Kidney (tissue), 14 donors: ENCODE measurements around the gene CMPK1. TPM values are rescaled to one million over a fixed set of nuclear protein-coding genes. Genes with fewer than 3 reads are reported as not detected.

Experiments used
- DNase-seq, 5 donors: peaks; one replicate each; pipeline ENCODE4 v3.0.0-alpha.2; 2013 to 2020
- FAIRE-seq: peaks from 2 replicates; lab custom pipeline; 2012; peaks lifted over from hg19 to GRCh38; lab: Jason Lieb, UNC
- H3K27ac ChIP-seq, 2 donors: one replicate each; pipeline ENCODE4 v1.7.0; 2013; ENCODE audit warnings: low read depth in 2 of 2, low read length in 2 of 2, inconsistent platforms in 1 of 2
- H3K27me3 ChIP-seq: one replicate; pipeline ENCODE4 v1.7.1; 2013; ENCODE audit warnings: low read length, inconsistent platforms; ENCODE audit not compliant: control insufficient read depth, insufficient read depth
- H3K36me3 ChIP-seq, 3 donors: one replicate each; pipeline versions ENCODE4 v1.7.0 to v1.7.1; 2013; ENCODE audit warnings: low read length in 3 of 3, control low read depth in 1 of 3, inconsistent platforms in 1 of 3; ENCODE audit not compliant: insufficient read depth in 3 of 3, control insufficient read depth in 2 of 3
- H3K4me1 ChIP-seq, 3 donors: one replicate each; pipeline versions ENCODE4 v1.7.0 to v1.7.1; 2013; ENCODE audit warnings: low read length in 3 of 3, inconsistent platforms in 1 of 3, low read depth in 1 of 3; ENCODE audit not compliant: control insufficient read depth in 2 of 3, insufficient read depth in 2 of 3
- H3K4me3 ChIP-seq, 3 donors: one replicate each; pipeline versions ENCODE4 v1.7.0 to v1.8.1; 2013; ENCODE audit warnings: low read length in 3 of 3, control low read depth in 1 of 3, inconsistent platforms in 1 of 3
- H3K9ac ChIP-seq, 3 donors: one replicate each; pipeline versions ENCODE4 v1.7.0 to v1.7.1; 2013; ENCODE audit warnings: low read length in 3 of 3, control low read depth in 1 of 3, inconsistent platforms in 1 of 3
- H3K9me3 ChIP-seq, 3 donors: one replicate each; pipeline versions ENCODE4 v1.7.0 to v1.7.1; 2013; ENCODE audit warnings: low read length in 3 of 3, control low read depth in 1 of 3, inconsistent platforms in 1 of 3; ENCODE audit not compliant: control insufficient read depth in 2 of 3, insufficient read depth in 1 of 3
- intact Hi-C: fragments of 100-400 bp; cut with DNase I; formaldehyde crosslinking; loops from one replicate; pipeline ENCODE4 v1.11.1; 2022
- polyA plus RNA-seq: library from polyadenylated mRNA; stranded (reverse); fragments of 350-450 nt; fragmentation: Illumina TruSeq; extraction: RNeasy Lipid Tissue Mini Kit (QIAGEN cat#74804); gene quantifications from one replicate; pipeline ENCODE4 v1.2.3, GENCODE V29; 2014; ENCODE audit warnings: low read depth, low replicate concordance; ENCODE audit not compliant: insufficient read depth
- total RNA-seq: library from RNA; stranded (reverse); fragmentation: NEBNext Ultra II Directional; extraction: Animal tissue kit (Norgen Biotek cat#: 25700); gene quantifications from one replicate; pipeline ENCODE4 v1.2.1, GENCODE V29; 2021
- TF ChIP-seq, protein P1 (sequence below): IDR thresholded peaks from 3 replicates; pipeline ENCODE4 v1.5.1; 2012; ENCODE audit warnings: mild to moderate bottlenecking, moderate library complexity, borderline replicate concordance; ENCODE audit not compliant: insufficient read depth; ENCODE audit errors: extremely low read depth
- donor health status: control.
- donor health status: control.
- donor health status: control.
- donor health status: control.
- donor health status: control.
- donor health status: DM: yes; HTN: yes; CAD: no.
- donor health status: Normal renal cell carcinoma (clear cell type).

The CMPK1 gene
- total and polyA plus RNA-seq, 2 donors from 2014 or later: 55.8 to 92.1 TPM

DNA sequence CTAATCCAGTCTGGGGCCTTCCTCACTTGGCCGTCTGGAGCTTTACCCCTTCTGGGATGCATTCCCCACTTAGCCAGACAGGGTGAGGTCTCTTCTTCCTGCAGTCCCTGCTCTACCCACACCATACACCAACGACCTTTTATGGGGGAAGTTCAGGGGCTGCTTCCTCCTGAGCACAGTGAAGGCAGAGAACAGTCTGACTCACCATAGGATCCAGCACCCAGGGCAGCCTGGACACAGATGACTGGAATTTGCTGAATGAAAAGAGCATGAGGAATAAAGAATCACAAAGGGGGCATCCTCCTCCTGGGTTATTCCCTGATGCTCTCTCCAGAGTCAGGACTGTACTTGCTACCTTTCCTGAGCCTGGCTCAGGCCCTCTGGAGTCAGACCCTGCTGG is 77.8 kb downstream of the CMPK1 start:
- intact Hi-C loops: no loop called here
- TF ChIP-seq, protein P1, sequence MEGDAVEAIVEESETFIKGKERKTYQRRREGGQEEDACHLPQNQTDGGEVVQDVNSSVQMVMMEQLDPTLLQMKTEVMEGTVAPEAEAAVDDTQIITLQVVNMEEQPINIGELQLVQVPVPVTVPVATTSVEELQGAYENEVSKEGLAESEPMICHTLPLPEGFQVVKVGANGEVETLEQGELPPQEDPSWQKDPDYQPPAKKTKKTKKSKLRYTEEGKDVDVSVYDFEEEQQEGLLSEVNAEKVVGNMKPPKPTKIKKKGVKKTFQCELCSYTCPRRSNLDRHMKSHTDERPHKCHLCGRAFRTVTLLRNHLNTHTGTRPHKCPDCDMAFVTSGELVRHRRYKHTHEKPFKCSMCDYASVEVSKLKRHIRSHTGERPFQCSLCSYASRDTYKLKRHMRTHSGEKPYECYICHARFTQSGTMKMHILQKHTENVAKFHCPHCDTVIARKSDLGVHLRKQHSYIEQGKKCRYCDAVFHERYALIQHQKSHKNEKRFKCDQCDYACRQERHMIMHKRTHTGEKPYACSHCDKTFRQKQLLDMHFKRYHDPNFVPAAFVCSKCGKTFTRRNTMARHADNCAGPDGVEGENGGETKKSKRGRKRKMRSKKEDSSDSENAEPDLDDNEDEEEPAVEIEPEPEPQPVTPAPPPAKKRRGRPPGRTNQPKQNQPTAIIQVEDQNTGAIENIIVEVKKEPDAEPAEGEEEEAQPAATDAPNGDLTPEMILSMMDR: no peak

DNA sequence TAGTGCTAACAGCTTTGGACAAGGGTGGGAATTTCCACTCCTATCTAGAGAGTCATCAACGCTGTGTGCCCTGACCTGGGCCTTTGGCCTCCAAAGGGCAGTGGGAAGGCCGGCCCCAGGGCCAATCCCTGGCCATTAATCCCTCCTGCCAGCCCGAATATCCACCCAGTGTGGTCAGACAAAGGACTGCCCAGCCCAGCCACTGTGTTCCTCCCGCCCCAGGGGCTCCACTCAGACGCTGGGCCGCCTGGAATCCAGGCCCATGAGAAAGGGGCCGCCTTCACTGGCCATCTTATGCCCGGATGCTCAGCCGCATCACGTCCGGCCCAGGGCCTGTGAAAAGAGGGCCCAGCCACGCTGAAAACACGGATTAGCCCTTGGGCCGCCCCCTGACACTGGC is 78.8 kb downstream of the CMPK1 start:
- no peak for FAIRE-seq
- H3K4me1 ChIP-seq: peaks cover 0 to 3% (median 0%) of the 10 kb centered on the region in 3 donors

More for the DNA sequence above, 77.8 kb downstream of the CMPK1 start:
- H3K4me3 ChIP-seq: no peak overlapping the region
- no peaks in the 10 kb centered on the region for H3K36me3 ChIP-seq
- DNase-seq: no peak
- peaks cover 12% of the 10 kb centered on the region for H3K27me3 ChIP-seq
- peaks cover 0 to 3% (median 0%) of the 10 kb centered on the region in 3 donors for H3K4me1 ChIP-seq
- no peak overlapping the region for H3K9ac ChIP-seq
- no peaks in the 10 kb centered on the region for H3K9me3 ChIP-seq
- no peak for FAIRE-seq
- H3K27ac ChIP-seq: no peak overlapping the region

DNA sequence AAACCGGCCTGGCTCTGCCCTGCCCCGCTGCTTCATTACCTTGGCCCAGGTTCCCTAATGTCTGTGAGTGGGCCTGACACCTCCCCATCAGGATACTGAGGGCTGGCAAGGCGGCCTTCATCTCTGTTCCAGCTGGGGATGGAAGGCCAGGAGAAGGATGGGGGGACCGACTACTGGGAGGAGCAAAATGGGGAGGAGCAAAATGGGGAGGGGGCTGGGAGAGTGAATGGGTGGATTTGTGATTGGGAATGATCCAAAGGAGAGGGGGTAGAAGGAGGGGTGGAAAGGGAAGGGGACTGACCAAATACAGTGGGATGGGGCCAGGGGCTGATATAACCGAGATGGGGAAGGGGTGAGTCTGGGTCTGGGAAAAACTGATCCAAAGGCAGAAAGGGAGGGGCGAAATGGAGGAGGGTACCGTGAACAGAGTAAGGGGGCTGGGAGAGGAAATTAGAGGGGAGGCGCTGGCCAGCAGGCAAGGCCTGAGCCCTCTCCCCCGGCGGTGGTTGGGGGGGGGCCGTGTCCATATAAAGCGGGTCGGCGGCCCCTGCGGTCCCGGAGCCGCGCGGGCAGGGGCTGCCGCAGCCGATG is 82.2 kb downstream of the CMPK1 start, which contains the start of gene FOXE3:
Gene FOXE3 (plus strand): TSS at position 558 of the 591 bp plus-strand sequence. CDS start 31 bp downstream, at position 589.
- Histone ChIP-seq H3K9ac (no peak within 1 kb of the TSS), H3K27ac (no peak within 1 kb of the TSS), H3K9me3 (no peaks in the 10 kb centered on the region), H3K27me3 (peaks cover 18% of the 10 kb centered on the region), H3K4me3 (no peak within 1 kb of the TSS), H3K4me1 (no peaks in the 10 kb centered on the region), H3K36me3 (no peaks in the 10 kb centered on the region)
- DNase-seq (no peak), FAIRE-seq (no peak)
- TF ChIP-seq, protein P1: no peak
- intact Hi-C loops: no loop called here

More for the DNA sequence above, 78.8 kb downstream of the CMPK1 start:
- H3K4me3 ChIP-seq: no peak overlapping the region
- no peak overlapping the region for H3K27ac ChIP-seq
- no peak for DNase-seq
- intact Hi-C loops: no loop called here
- H3K9me3 ChIP-seq: no peaks in the 10 kb centered on the region
- TF ChIP-seq, protein P1: no peak
- peaks cover 13% of the 10 kb centered on the region for H3K27me3 ChIP-seq
- H3K36me3 ChIP-seq: no peaks in the 10 kb centered on the region
- H3K9ac ChIP-seq: no peak overlapping the region
